Activated CD4-positive, alpha-beta T cell treated with anti-CD3 and anti-CD28 coated beads, Interleukin-2, amount 10 ng/mL, durations not matched to agents 7 days and 5 days (primary cell): ENCODE measurements around the gene SMAD9. TPM values are rescaled to one million over a fixed set of nuclear protein-coding genes. Genes with fewer than 3 reads are reported as not detected.
"Not testable (repeated sequence)": the region's sequence is repeated elsewhere in the genome, so short reads cannot be mapped to it uniquely, and the experiment has no call there.

Source experiments
- CTCF ChIA-PET: fragments of 350-600 bp; sonication (Branson Sonifier 250); formaldehyde crosslinking; loops from one replicate; lab custom pipeline; 2021; ENCODE audit warnings: antibody characterized with exemption; lab: Charles Lee
- POLR2A ChIA-PET: fragments of 350-600 bp; sonication (Branson Sonifier 250); formaldehyde crosslinking; loops from one replicate; lab custom pipeline; 2021; ENCODE audit warnings: antibody characterized with exemption; lab: Charles Lee
- DNase-seq: peaks from one replicate; pipeline ENCODE4 v3.0.0-alpha.2; 2020
- H3K27ac Mint-ChIP-seq: one replicate; pipeline ENCODE4 v1.8.0; 2021; ENCODE audit warnings: mild to moderate bottlenecking, moderate library complexity, mixed read lengths
- H3K27me3 Mint-ChIP-seq: one replicate; pipeline ENCODE4 v1.8.0; 2021; ENCODE audit warnings: mixed read lengths
- H3K36me3 Mint-ChIP-seq: one replicate; pipeline ENCODE4 v1.8.0; 2021; ENCODE audit warnings: low read depth, mixed read lengths
- H3K4me1 Mint-ChIP-seq: one replicate; pipeline ENCODE4 v1.8.0; 2021; ENCODE audit warnings: mixed read lengths
- H3K4me3 Mint-ChIP-seq: one replicate; pipeline ENCODE4 v1.8.0; 2021; ENCODE audit warnings: mild to moderate bottlenecking, moderate library complexity, mixed read lengths
- H3K9me3 Mint-ChIP-seq: one replicate; pipeline ENCODE4 v1.8.0; 2021; ENCODE audit warnings: mixed read lengths
- total RNA-seq, 2 experiments: library from RNA; stranded (reverse); gene quantifications; one replicate each; pipeline ENCODE4 v1.2.3, GENCODE V29; 2021

Gene SMAD9
- total RNA-seq, 2 experiments from 2014 or later = not detected

- CTCF ChIA-PET = interaction anchor here (1.2 kb wide), 1 partner anchor 74 kb away, joined by 3 read pairs; no protein-coding TSS in a partner anchor
- H3K27me3 Mint-ChIP-seq = peaks cover 19% of the 10 kb centered on the region
- H3K27ac Mint-ChIP-seq = no peak overlapping the region
- H3K36me3 Mint-ChIP-seq = no peaks in the 10 kb centered on the region
- no peaks in the 10 kb centered on the region for H3K9me3 Mint-ChIP-seq
- POLR2A ChIA-PET = no interaction called here
- no peak overlapping the region for H3K4me3 Mint-ChIP-seq
- DNase-seq = no peak
- H3K4me1 Mint-ChIP-seq = no peaks in the 10 kb centered on the region
Measured at GRCh38 chr13:36903925-36904595, 16.0 kb downstream of the SMAD9 start.

GRCh38 chr13:36897054-36897616 lies 22.9 kb downstream of the SMAD9 start:
- Mint-ChIP-seq H3K9me3 (no peaks in the 10 kb centered on the region), H3K36me3 (no peaks in the 10 kb centered on the region), H3K27me3 (peaks cover 21% of the 10 kb centered on the region), H3K4me1 (no peaks in the 10 kb centered on the region), H3K4me3 (no peak overlapping the region), H3K27ac (no peak overlapping the region)
- CTCF ChIA-PET = no interaction called here
- POLR2A ChIA-PET = no interaction called here
- no peak for DNase-seq

- Mint-ChIP-seq H3K4me3 (no peak overlapping the region), H3K9me3 (no peaks in the 10 kb centered on the region), H3K27me3 (peaks cover 25% of the 10 kb centered on the region), H3K4me1 (no peaks in the 10 kb centered on the region), H3K36me3 (no peaks in the 10 kb centered on the region), H3K27ac (no peak overlapping the region)
- DNase-seq = no peak
- POLR2A ChIA-PET = no interaction called here
- CTCF ChIA-PET = interaction anchor here (1.6 kb wide), 1 partner anchor 21 kb away, joined by 3 read pairs; no protein-coding TSS in a partner anchor
Measured at GRCh38 chr13:36891752-36892151, 28.3 kb downstream of the SMAD9 start.

GRCh38 chr13:36888645-36889044 lies 31.4 kb downstream of the SMAD9 start:
- ChIA-PET CTCF (no interaction called here), POLR2A (no interaction called here)
- H3K4me3 Mint-ChIP-seq = no peak overlapping the region
- H3K27ac Mint-ChIP-seq = no peak overlapping the region
- no peaks in the 10 kb centered on the region for H3K4me1 Mint-ChIP-seq
- no peak for DNase-seq
- H3K9me3 Mint-ChIP-seq = no peaks in the 10 kb centered on the region
- peaks cover 15% of the 10 kb centered on the region for H3K27me3 Mint-ChIP-seq
- H3K36me3 Mint-ChIP-seq = no peaks in the 10 kb centered on the region

GRCh38 chr13:36887758-36888521 lies 32.1 kb downstream of the SMAD9 start:
- DNase-seq = no peak
- Mint-ChIP-seq H3K27me3 (peaks cover 15% of the 10 kb centered on the region), H3K36me3 (no peaks in the 10 kb centered on the region), H3K4me3 (no peak overlapping the region), H3K9me3 (no peaks in the 10 kb centered on the region), H3K27ac (no peak overlapping the region), H3K4me1 (no peaks in the 10 kb centered on the region)
- POLR2A ChIA-PET = no interaction called here
- CTCF ChIA-PET = no interaction called here

- POLR2A ChIA-PET = no interaction called here
- no peaks in the 10 kb centered on the region for H3K4me1 Mint-ChIP-seq
- no peak overlapping the region for H3K27ac Mint-ChIP-seq
- DNase-seq = no peak
- no peak overlapping the region for H3K4me3 Mint-ChIP-seq
- no peaks in the 10 kb centered on the region for H3K36me3 Mint-ChIP-seq
- peaks cover 12% of the 10 kb centered on the region for H3K27me3 Mint-ChIP-seq
- CTCF ChIA-PET = no interaction called here
- no peaks in the 10 kb centered on the region for H3K9me3 Mint-ChIP-seq
Measured at GRCh38 chr13:36885901-36886300, 34.1 kb downstream of the SMAD9 start.

- Mint-ChIP-seq H3K27me3 (peaks cover 8% of the 10 kb centered on the region), H3K36me3 (no peaks in the 10 kb centered on the region)
- CTCF ChIA-PET = no interaction called here
Measured at GRCh38 chr13:36884235-36884634, 35.8 kb downstream of the SMAD9 start.

GRCh38 chr13:36883824-36884223 lies 36.2 kb downstream of the SMAD9 start:
- ChIA-PET CTCF (no interaction called here), POLR2A (no interaction called here)
- H3K4me3 Mint-ChIP-seq = no peak overlapping the region
- no peak overlapping the region for H3K27ac Mint-ChIP-seq
- no peaks in the 10 kb centered on the region for H3K36me3 Mint-ChIP-seq
- H3K9me3 Mint-ChIP-seq = no peaks in the 10 kb centered on the region
- H3K27me3 Mint-ChIP-seq = peaks cover 6% of the 10 kb centered on the region
- no peak for DNase-seq
- H3K4me1 Mint-ChIP-seq = no peaks in the 10 kb centered on the region

More at GRCh38 chr13:36884235-36884634, 35.8 kb downstream of the SMAD9 start:
- H3K4me3 Mint-ChIP-seq = no peak overlapping the region
- no peaks in the 10 kb centered on the region for H3K9me3 Mint-ChIP-seq
- POLR2A ChIA-PET = no interaction called here
- H3K27ac Mint-ChIP-seq = no peak overlapping the region
- no peak for DNase-seq
- H3K4me1 Mint-ChIP-seq = no peaks in the 10 kb centered on the region

GRCh38 chr13:36883392-36883791 lies 36.6 kb downstream of the SMAD9 start:
- H3K9me3 Mint-ChIP-seq, H3K36me3 Mint-ChIP-seq, DNase-seq, CTCF ChIA-PET, H3K27ac Mint-ChIP-seq, H3K4me1 Mint-ChIP-seq, H3K27me3 Mint-ChIP-seq, H3K4me3 Mint-ChIP-seq, POLR2A ChIA-PET: not testable (repeated sequence)

- H3K9me3 Mint-ChIP-seq = no peaks in the 10 kb centered on the region
- no peaks in the 10 kb centered on the region for H3K36me3 Mint-ChIP-seq
- H3K27ac Mint-ChIP-seq = no peak overlapping the region
- ChIA-PET POLR2A (no interaction called here), CTCF (no interaction called here)
- no peak for DNase-seq
- no peaks in the 10 kb centered on the region for H3K4me1 Mint-ChIP-seq
- peaks cover 4% of the 10 kb centered on the region for H3K27me3 Mint-ChIP-seq
- no peak overlapping the region for H3K4me3 Mint-ChIP-seq
Measured at GRCh38 chr13:36882829-36883390, 37.1 kb downstream of the SMAD9 start.

GRCh38 chr13:36880961-36881360 lies 39.1 kb downstream of the SMAD9 start:
- DNase-seq = no peak
- no peaks in the 10 kb centered on the region for H3K4me1 Mint-ChIP-seq
- ChIA-PET POLR2A (interaction anchor here (0.6 kb wide), 1 partner anchor 1250 kb away, joined by 3 read pairs; no protein-coding TSS in a partner anchor), CTCF (interaction anchor here (1.5 kb wide), 1 partner anchor 39 kb away, joined by 3 read pairs; no protein-coding TSS in a partner anchor)
- no peaks in the 10 kb centered on the region for H3K36me3 Mint-ChIP-seq
- H3K9me3 Mint-ChIP-seq = no peaks in the 10 kb centered on the region
- no peak overlapping the region for H3K4me3 Mint-ChIP-seq
- peaks cover 6% of the 10 kb centered on the region for H3K27me3 Mint-ChIP-seq
- H3K27ac Mint-ChIP-seq = no peak overlapping the region

- H3K36me3 Mint-ChIP-seq = no peaks in the 10 kb centered on the region
- peaks cover 7% of the 10 kb centered on the region for H3K27me3 Mint-ChIP-seq
- H3K27ac Mint-ChIP-seq = no peak overlapping the region
- H3K4me1 Mint-ChIP-seq = no peaks in the 10 kb centered on the region
- no peaks in the 10 kb centered on the region for H3K9me3 Mint-ChIP-seq
- no peak for DNase-seq
- POLR2A ChIA-PET = no interaction called here
- H3K4me3 Mint-ChIP-seq = no peak overlapping the region
- CTCF ChIA-PET = interaction anchor here (0.6 kb wide), 1 partner anchor 12 kb away, joined by 3 read pairs; no protein-coding TSS in a partner anchor
Measured at GRCh38 chr13:36879218-36879938, 40.7 kb downstream of the SMAD9 start.
